Upper lobe of right lung (tissue), 1 donor: ENCODE results near the gene LPAR1. TPM values are rescaled to one million over a fixed set of nuclear protein-coding genes. Genes with fewer than 3 reads are reported as not detected.

Experiments used
- ATAC-seq: fragments of 200-7000 bp; cut with Tn5 transposase; one replicate; pipeline ENCODE4 v1.9.1; 2020; ENCODE audit warnings: mild to moderate bottlenecking, moderate library complexity
- DNase-seq: peaks from one replicate; pipeline ENCODE4 v3.0.0-alpha.2; 2020
- H3K27ac ChIP-seq: fragments of 200-600 bp; one replicate; pipeline ENCODE4 v1.8.0; 2022
- H3K27me3 ChIP-seq: fragments of 200-600 bp; one replicate; pipeline ENCODE4 v1.8.0; 2022; ENCODE audit warnings: mild to moderate bottlenecking
- H3K36me3 ChIP-seq: fragments of 200-600 bp; one replicate; pipeline ENCODE4 v1.8.0; 2022
- H3K4me1 ChIP-seq: fragments of 200-600 bp; one replicate; pipeline ENCODE4 v1.8.0; 2022
- H3K4me3 ChIP-seq: fragments of 200-600 bp; one replicate; pipeline ENCODE4 v1.8.0; 2022; ENCODE audit warnings: mild to moderate bottlenecking
- H3K9me3 ChIP-seq: fragments of 200-600 bp; one replicate; pipeline ENCODE4 v1.8.0; 2022
- CTCF ChIP-seq: fragments of 200-600 bp; IDR thresholded peaks from one replicate; pipeline ENCODE4 v1.8.0; 2022; ENCODE audit warnings: antibody characterized with exemption
- intact Hi-C: fragments of 100-400 bp; cut with DNase I; formaldehyde crosslinking; loops from one replicate; pipeline ENCODE4 v1.11.0; 2022
- total RNA-seq: library from RNA; stranded (reverse); fragmentation: NEBNext Ultra II Directional; extraction: Animal tissue kit (Norgen Biotek cat#: 25700); gene quantifications from one replicate; pipeline ENCODE4 v1.2.1, GENCODE V29; 2021
- donor health status: DM: no; HTN: yes; CAD: no; lungs with severe emphysema.

Gene LPAR1
- total RNA-seq, 1 donor from 2014 or later = 18.2 TPM

GRCh38 chr9:110975278-110975677 lies 63.0 kb downstream of the LPAR1 start:
- ATAC-seq (no peak), DNase-seq (no peak)
- Histone ChIP-seq H3K4me3 (no peak overlapping the region), H3K4me1 (peaks cover 8% of the 10 kb centered on the region), H3K27ac (no peak overlapping the region), H3K36me3 (no peaks in the 10 kb centered on the region), H3K27me3 (no peaks in the 10 kb centered on the region), H3K9me3 (no peaks in the 10 kb centered on the region)
- intact Hi-C loops = no loop called here
- no peak for TF ChIP-seq CTCF

GRCh38 chr9:110971705-110972104 lies 66.6 kb downstream of the LPAR1 start:
- ATAC-seq (no peak), DNase-seq (no peak)
- no peak for TF ChIP-seq CTCF
- H3K4me3 ChIP-seq = no peak overlapping the region
- peaks cover 3% of the 10 kb centered on the region for H3K4me1 ChIP-seq
- no peak overlapping the region for H3K27ac ChIP-seq
- intact Hi-C loops = no loop called here
- H3K27me3 ChIP-seq = no peaks in the 10 kb centered on the region
- H3K9me3 ChIP-seq = no peaks in the 10 kb centered on the region
- no peaks in the 10 kb centered on the region for H3K36me3 ChIP-seq

- no peaks in the 10 kb centered on the region for H3K36me3 ChIP-seq
- DNase-seq (no peak), ATAC-seq (no peak)
- TF ChIP-seq CTCF = no peak
- H3K4me3 ChIP-seq = no peak overlapping the region
- no peaks in the 10 kb centered on the region for H3K27me3 ChIP-seq
- H3K27ac ChIP-seq = no peak overlapping the region
- no peaks in the 10 kb centered on the region for H3K4me1 ChIP-seq
- H3K9me3 ChIP-seq = no peaks in the 10 kb centered on the region
- intact Hi-C loops = no loop called here
Observed at GRCh38 chr9:110971234-110971633, 67.0 kb downstream of the LPAR1 start.

- intact Hi-C loops = no loop called here
- ATAC-seq = no peak
- no peak for DNase-seq
Observed at GRCh38 chr9:110969971-110970386, 68.3 kb downstream of the LPAR1 start.

GRCh38 chr9:110968096-110968495 lies 70.2 kb downstream of the LPAR1 start:
- TF ChIP-seq CTCF = no peak
- Histone ChIP-seq H3K27me3 (no peaks in the 10 kb centered on the region), H3K4me3 (no peak overlapping the region), H3K27ac (no peak overlapping the region), H3K4me1 (no peaks in the 10 kb centered on the region), H3K36me3 (no peaks in the 10 kb centered on the region), H3K9me3 (no peaks in the 10 kb centered on the region)
- DNase-seq (no peak), ATAC-seq (no peak)
- intact Hi-C loops = no loop called here

More at GRCh38 chr9:110969971-110970386, 68.3 kb downstream of the LPAR1 start:
- no peaks in the 10 kb centered on the region for H3K36me3 ChIP-seq
- no peaks in the 10 kb centered on the region for H3K4me1 ChIP-seq
- no peak for TF ChIP-seq CTCF
- H3K27me3 ChIP-seq = no peaks in the 10 kb centered on the region
- H3K4me3 ChIP-seq = no peak overlapping the region
- no peak overlapping the region for H3K27ac ChIP-seq
- H3K9me3 ChIP-seq = no peaks in the 10 kb centered on the region

- Histone ChIP-seq H3K4me1 (no peaks in the 10 kb centered on the region), H3K27ac (no peak overlapping the region), H3K9me3 (no peaks in the 10 kb centered on the region), H3K36me3 (no peaks in the 10 kb centered on the region), H3K27me3 (no peaks in the 10 kb centered on the region), H3K4me3 (no peak overlapping the region)
- intact Hi-C loops = no loop called here
- DNase-seq = no peak
- ATAC-seq = no peak
- TF ChIP-seq CTCF = no peak
Observed at GRCh38 chr9:110967196-110967595, 71.1 kb downstream of the LPAR1 start.
